ENCODE results near the gene POC5.

GRCh38 chr5:75758116-75758515, 40.9 kb upstream of the POC5 start:
- TF ChIP-seq GATA3 (IDR thresholded peaks at IDR 0.05; ENCODE audit: low read depth, low read length) (no peak), GATA2 (IDR thresholded peaks at IDR 0.05; ENCODE audit: low read depth, low read length) (no peak)
